ENCODE measurements around the gene CGAS. TPM values are rescaled to one million over a fixed set of nuclear protein-coding genes. Genes with fewer than 3 reads are reported as not detected.
"Not testable (repeated sequence)": the region's sequence is repeated elsewhere in the genome, so short reads cannot be mapped to it uniquely, and the experiment has no call there.

The CGAS gene
- total and polyA plus RNA-seq, 2 of the 13 experiments (the other 11 are each of a cell fraction or from before 2014, with no cell fraction given), result 0.03 to 0.07 TPM

DNA sequence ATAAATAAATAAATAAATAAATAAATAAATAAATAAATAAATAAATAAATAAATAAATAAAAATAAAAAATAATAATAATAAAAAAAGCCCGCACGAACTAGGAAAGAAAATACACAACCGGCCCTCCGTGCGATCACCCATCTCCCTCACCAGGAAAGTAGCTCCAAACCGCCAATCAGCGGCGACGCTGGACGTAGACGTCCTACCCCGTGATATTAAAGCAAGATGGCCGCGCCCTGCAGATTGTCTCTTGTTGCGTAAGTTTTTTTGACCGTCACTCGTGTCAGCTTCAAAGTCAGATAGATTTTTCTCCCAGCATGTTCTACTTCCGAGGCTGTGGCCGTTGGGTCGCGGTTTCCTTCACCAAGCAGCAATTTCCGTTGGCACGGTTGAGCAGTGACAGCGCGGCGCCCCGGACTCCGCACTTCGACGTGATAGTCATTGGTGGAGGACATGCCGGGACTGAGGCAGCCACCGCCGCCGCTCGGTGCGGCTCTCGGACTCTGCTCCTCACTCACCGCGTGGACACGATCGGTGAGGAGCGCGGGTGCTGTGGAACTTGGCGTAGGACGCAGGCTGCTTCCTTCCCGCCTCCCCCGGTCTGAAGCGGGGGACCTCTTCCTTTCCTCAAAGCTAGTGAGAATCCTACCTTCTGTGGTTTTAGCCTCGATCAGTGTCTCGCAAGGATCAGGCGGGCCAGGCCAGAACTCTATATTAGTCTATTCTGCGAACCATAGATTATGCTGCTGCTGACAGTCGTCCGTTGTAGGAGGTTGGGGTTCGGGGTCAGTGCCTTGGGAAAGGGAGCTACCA lies 9.6 kb upstream of the CGAS start, which contains the start of gene MTO1 (continued):
- TF ChIP-seq MTF2 (CRISPR knock-in tag; IDR thresholded peaks at IDR 0.05; ENCODE audit: borderline replicate concordance), result 0 out of 2 replicates have a peak, but pooled peaks have one; percentile 27
- no peak for TF ChIP-seq RBAK (CRISPR knock-in tag; IDR thresholded peaks at IDR 0.05)
- TF ChIP-seq NKX3-1 (CRISPR knock-in tag; IDR thresholded peaks at IDR 0.05), result peak; percentile 67; the same call in 1 of the 2 replicates
- no peak for TF ChIP-seq ZSCAN29 (CRISPR knock-in tag; conservative IDR thresholded peaks at IDR 0.05)
- no peak for TF ChIP-seq SOX6 (IDR thresholded peaks at IDR 0.05)
- no peak for TF ChIP-seq SOX6 (CRISPR knock-in tag; IDR thresholded peaks at IDR 0.05)
- no peak for TF ChIP-seq WIZ (CRISPR knock-in tag; IDR thresholded peaks at IDR 0.05)
- TF ChIP-seq ZNF20 (CRISPR knock-in tag; IDR thresholded peaks at IDR 0.05), result no peak
- TF ChIP-seq HHEX (CRISPR knock-in tag; IDR thresholded peaks at IDR 0.05), result no peak
- TF ChIP-seq ZNF879 (CRISPR knock-in tag; IDR thresholded peaks at IDR 0.05), result peak; percentile 76; the same call in 1 of the 2 replicates
- no peak for TF ChIP-seq MED13 (CRISPR knock-in tag; IDR thresholded peaks at IDR 0.05)
- no peak for TF ChIP-seq ZNF773 (CRISPR knock-in tag; IDR thresholded peaks at IDR 0.05; ENCODE audit: borderline replicate concordance)
- TF ChIP-seq MXI1 (IDR thresholded peaks at IDR 0.05; ENCODE audit: borderline replicate concordance, low read depth, low read length), result no peak; the same call in 2 of the 3 replicates
- TF ChIP-seq JARID2 (CRISPR knock-in tag; IDR thresholded peaks at IDR 0.05; ENCODE audit: insufficient replicate concordance), result no peak
- TF ChIP-seq NFIC (IDR thresholded peaks at IDR 0.05; ENCODE audit: low read length), result no peak
- TF ChIP-seq RFX1 (IDR thresholded peaks at IDR 0.05), result no peak

- no peak overlapping the region for H2AFZ ChIP-seq (ENCODE audit: low read length)
- in situ Hi-C loops (cut with HindIII; ENCODE audit: extremely low pct_ligation_motif_present, low pct_unique_long_range_greater_than_20kb) (no loop called here), intact Hi-C loops (cut with micrococcal nuclease; ENCODE audit: unreplicated experiment) (no loop called here)
- no peak overlapping the region for H3K27ac ChIP-seq (ENCODE audit: extremely low read length, insufficient read depth, low read length)
- CTCF ChIA-PET (ENCODE audit: low intra/inter-chr PET ratio, low total read pairs), result no interaction called here
- POLR2A ChIA-PET, result no interaction called here
- TF ChIP-seq PPARG (CRISPR knock-in tag; conservative IDR thresholded peaks at IDR 0.05), result no peak
- TF ChIP-seq ZNF143 (CRISPR knock-in tag; IDR thresholded peaks at IDR 0.05), result 0 out of 2 replicates have a peak, but pooled peaks have one; percentile 33
- no peak for DNase-seq (ENCODE audit: low spot score)
- H3K4me1 ChIP-seq (ENCODE audit: insufficient read depth, low read length), result peaks cover 36% of the 10 kb centered on the region
- H4K20me1 ChIP-seq (ENCODE audit: insufficient read depth, low read length), result no peaks in the 10 kb centered on the region
- peak overlapping the region; percentile 32; the same call in 1 of the 2 replicates for H3K4me2 ChIP-seq (ENCODE audit: low read depth, low read length)
- H3K27me3 ChIP-seq (ENCODE audit: control insufficient read depth in 1 of 2, insufficient read depth in 2 of 2, low read length in 2 of 2), result no peaks in the 10 kb centered on the region; a peak in 1 of 5 replicates
- BruUV-seq (replicated peaks), result no TSS peak
- no peaks in the 10 kb centered on the region for H3K9me3 ChIP-seq (ENCODE audit: low read length)
- H3K36me3 ChIP-seq (replicated peaks in 1 of 2; ENCODE audit: control insufficient read depth in 1 of 2, insufficient read depth in 2 of 2, low read length in 2 of 2), result no peaks in the 10 kb centered on the region
- no peak for FAIRE-seq
- no peak overlapping the region for H3K9ac ChIP-seq (ENCODE audit: insufficient read depth, low read depth, low read length)
- H3K4me3 ChIP-seq (replicated peaks in 1 of 3; ENCODE audit: insufficient read depth in 1 of 3, low read depth in 2 of 3, low read length in 3 of 3), result no peak overlapping the region
- H3K79me2 ChIP-seq (ENCODE audit: insufficient read depth, low read length), result peaks cover 26% of the 10 kb centered on the region
- 29% methylated on average over 5 of the region's 5 CpGs for WGBS (ENCODE audit: low lambda C conversion rate)
- no peak for ATAC-seq
Observed at GRCh38 chr6:73460056-73460455, 8.0 kb upstream of the CGAS start.

GRCh38 chr6:73459474-73459873 lies 7.4 kb upstream of the CGAS start:
- H3K9ac ChIP-seq (ENCODE audit: insufficient read depth, low read depth, low read length); POLR2A ChIA-PET; H4K20me1 ChIP-seq (ENCODE audit: insufficient read depth, low read length); ATAC-seq; FAIRE-seq; H3K27me3 ChIP-seq (ENCODE audit: control insufficient read depth in 1 of 2, insufficient read depth in 2 of 2, low read length in 2 of 2); H2AFZ ChIP-seq (ENCODE audit: low read length); H3K27ac ChIP-seq (ENCODE audit: extremely low read length, insufficient read depth, low read length); CTCF ChIA-PET (ENCODE audit: low intra/inter-chr PET ratio, low total read pairs); H3K4me3 ChIP-seq (replicated peaks in 1 of 3; ENCODE audit: insufficient read depth in 1 of 3, low read depth in 2 of 3, low read length in 3 of 3); BruUV-seq (replicated peaks); H3K36me3 ChIP-seq (replicated peaks in 1 of 2; ENCODE audit: control insufficient read depth in 1 of 2, insufficient read depth in 2 of 2, low read length in 2 of 2); H3K4me2 ChIP-seq (ENCODE audit: low read depth, low read length); in situ Hi-C loops (cut with HindIII; ENCODE audit: extremely low pct_ligation_motif_present, low pct_unique_long_range_greater_than_20kb); H3K9me3 ChIP-seq (ENCODE audit: low read length); DNase-seq (ENCODE audit: low spot score); intact Hi-C loops (cut with micrococcal nuclease; ENCODE audit: unreplicated experiment): not testable (repeated sequence)
- H3K4me1 ChIP-seq (ENCODE audit: insufficient read depth, low read length), result peaks cover 36% of the 10 kb centered on the region
- H3K79me2 ChIP-seq (ENCODE audit: insufficient read depth, low read length), result peaks cover 23% of the 10 kb centered on the region
- 73% methylated on average over 6 of the region's 7 CpGs for whole genome bisulfite sequencing (ENCODE audit: low lambda C conversion rate)
